DND-41 (cell line): ENCODE results near the gene RHOB.
"Not testable (repeated sequence)": the region's sequence is repeated elsewhere in the genome, so short reads cannot be mapped to it uniquely, and the experiment has no call there.

Source experiments
- ATAC-seq: fragments of 200-7000 bp; cut with Tn5 transposase; 3 replicates; pipeline ENCODE4 v1.9.1; 2021; ENCODE audit warnings: low read depth; ENCODE audit not compliant: insufficient read depth
- DNase-seq: peaks from one replicate; pipeline ENCODE4 v3.0.0-alpha.2; 2020
- H2AFZ ChIP-seq: 2 replicates; pipeline ENCODE4 v1.6.0; 2012; ENCODE audit warnings: low read depth, low read length
- H3K27ac ChIP-seq: 2 replicates; pipeline ENCODE4 v1.5.1; 2012; ENCODE audit warnings: low read length, inconsistent platforms
- H3K27me3 ChIP-seq: fragments of 200-600 bp; sonication (generic); 2 replicates; pipeline ENCODE4 v1.6.0; 2012; ENCODE audit warnings: low read length, mild to moderate bottlenecking, inconsistent platforms; ENCODE audit not compliant: insufficient read depth, poor library complexity
- H3K36me3 ChIP-seq: 2 replicates; pipeline ENCODE4 v1.5.1; 2012; ENCODE audit warnings: low read length, inconsistent platforms; ENCODE audit not compliant: insufficient read depth
- H3K4me1 ChIP-seq: 2 replicates; pipeline ENCODE4 v1.5.1; 2012; ENCODE audit warnings: mild to moderate bottlenecking, low read length; ENCODE audit not compliant: insufficient read depth
- H3K4me2 ChIP-seq: 2 replicates; pipeline ENCODE4 v1.6.0; 2012; ENCODE audit warnings: mild to moderate bottlenecking, moderate library complexity, low read length, inconsistent platforms; ENCODE audit not compliant: insufficient read depth
- H3K4me3 ChIP-seq, 2 experiments: fragments of 200-600 bp in 1 of 2; shearing (Covaris generic) in 1 of 2; 2 replicates each; pipeline ENCODE4 v1.5.1; 2012 to 2016; ENCODE audit warnings: inconsistent platforms in 2 of 2, low read length in 2 of 2, mild to moderate bottlenecking in 2 of 2, low read depth in 1 of 2, moderate library complexity in 1 of 2
- H3K79me2 ChIP-seq: 2 replicates; pipeline ENCODE4 v1.6.0; 2012; ENCODE audit warnings: low read length, inconsistent platforms; ENCODE audit not compliant: insufficient read depth
- H3K9ac ChIP-seq: 2 replicates; pipeline ENCODE4 v1.6.0; 2012; ENCODE audit warnings: low read depth, mild to moderate bottlenecking, inconsistent platforms, low read length, moderate library complexity
- H3K9me3 ChIP-seq: 2 replicates; pipeline ENCODE4 v1.5.1; 2012; ENCODE audit warnings: low read length, moderate library complexity, mild to moderate bottlenecking, inconsistent platforms; ENCODE audit not compliant: insufficient read depth, severe bottlenecking
- H4K20me1 ChIP-seq: 2 replicates; pipeline ENCODE4 v1.6.0; 2012; ENCODE audit warnings: low read length; ENCODE audit not compliant: insufficient read depth
- EZH2 ChIP-seq: IDR thresholded peaks from 3 replicates; pipeline ENCODE4 v1.6.1; 2012; ENCODE audit warnings: borderline replicate concordance, low read depth, mild to moderate bottlenecking, moderate library complexity, low read length, inconsistent platforms; ENCODE audit not compliant: severe bottlenecking
- TF ChIP-seq, protein P1 (sequence below): IDR thresholded peaks from 2 replicates; pipeline ENCODE4 v1.5.1; 2012; ENCODE audit warnings: borderline replicate concordance, low read length, moderate library complexity, mild to moderate bottlenecking; ENCODE audit not compliant: poor library complexity, severe bottlenecking; ENCODE audit errors: extremely low read depth

Gene RHOB

DNA sequence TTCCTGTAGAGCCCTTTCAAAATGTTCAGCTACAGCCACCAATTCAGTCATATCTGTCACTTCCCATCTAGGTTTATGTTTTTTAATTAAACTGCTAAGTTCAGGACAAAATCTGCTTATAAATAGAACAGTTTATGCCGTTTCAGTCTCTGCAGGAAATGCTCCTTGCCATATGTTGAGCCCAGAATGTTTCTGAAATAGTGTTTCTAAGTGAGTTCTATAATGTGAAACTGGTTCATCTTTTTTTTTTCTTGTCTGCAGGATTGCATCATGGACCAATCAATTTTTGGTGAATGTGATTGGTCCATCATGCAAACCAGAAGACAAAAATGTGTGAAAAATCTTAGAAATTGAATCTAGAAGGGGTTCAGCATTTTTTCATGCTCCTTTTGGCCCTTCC, 30.2 kb upstream of the RHOB start:
- Histone ChIP-seq H3K36me3 (no peaks in the 10 kb centered on the region), H3K9me3 (no peaks in the 10 kb centered on the region), H3K4me1 (no peaks in the 10 kb centered on the region), H2AFZ (no peak overlapping the region), H3K79me2 (no peaks in the 10 kb centered on the region), H3K4me3 (no peak overlapping the region), H4K20me1 (no peaks in the 10 kb centered on the region), H3K9ac (no peak overlapping the region), H3K27me3 (no peaks in the 10 kb centered on the region), H3K27ac (no peak overlapping the region), H3K4me2 (no peak overlapping the region)
- TF ChIP-seq, protein P1, sequence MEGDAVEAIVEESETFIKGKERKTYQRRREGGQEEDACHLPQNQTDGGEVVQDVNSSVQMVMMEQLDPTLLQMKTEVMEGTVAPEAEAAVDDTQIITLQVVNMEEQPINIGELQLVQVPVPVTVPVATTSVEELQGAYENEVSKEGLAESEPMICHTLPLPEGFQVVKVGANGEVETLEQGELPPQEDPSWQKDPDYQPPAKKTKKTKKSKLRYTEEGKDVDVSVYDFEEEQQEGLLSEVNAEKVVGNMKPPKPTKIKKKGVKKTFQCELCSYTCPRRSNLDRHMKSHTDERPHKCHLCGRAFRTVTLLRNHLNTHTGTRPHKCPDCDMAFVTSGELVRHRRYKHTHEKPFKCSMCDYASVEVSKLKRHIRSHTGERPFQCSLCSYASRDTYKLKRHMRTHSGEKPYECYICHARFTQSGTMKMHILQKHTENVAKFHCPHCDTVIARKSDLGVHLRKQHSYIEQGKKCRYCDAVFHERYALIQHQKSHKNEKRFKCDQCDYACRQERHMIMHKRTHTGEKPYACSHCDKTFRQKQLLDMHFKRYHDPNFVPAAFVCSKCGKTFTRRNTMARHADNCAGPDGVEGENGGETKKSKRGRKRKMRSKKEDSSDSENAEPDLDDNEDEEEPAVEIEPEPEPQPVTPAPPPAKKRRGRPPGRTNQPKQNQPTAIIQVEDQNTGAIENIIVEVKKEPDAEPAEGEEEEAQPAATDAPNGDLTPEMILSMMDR: no peak
- no peak for TF ChIP-seq EZH2
- DNase-seq (no peak), ATAC-seq (no peak)

DNA sequence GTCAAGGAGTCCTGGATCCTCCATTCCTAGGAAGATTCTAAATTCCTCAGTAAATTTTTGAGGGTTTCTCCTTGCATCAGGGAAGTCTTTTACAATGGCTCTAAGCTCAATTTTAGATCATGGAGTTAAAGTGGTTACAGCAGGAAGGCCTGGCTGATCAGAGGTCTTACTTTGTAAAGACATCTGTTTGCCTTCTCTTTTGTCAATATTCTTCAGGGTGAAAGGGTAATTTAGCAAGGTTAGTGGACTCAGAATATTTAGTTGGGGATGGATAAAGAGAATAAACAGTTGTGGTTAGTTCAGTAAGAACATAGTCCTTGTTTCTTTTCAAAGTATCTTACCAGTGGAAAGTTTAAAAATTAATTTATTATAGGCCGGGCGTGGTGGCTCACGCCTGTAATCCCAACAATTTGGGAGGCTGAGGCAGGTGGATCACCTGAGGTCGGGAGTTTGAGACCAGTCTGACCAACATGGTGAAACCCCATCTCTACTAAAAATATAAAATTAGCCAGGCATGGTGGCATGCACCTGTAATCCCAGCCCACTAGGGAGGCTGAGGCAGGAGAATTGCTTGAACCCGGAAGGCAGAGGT, 29.5 kb upstream of the RHOB start:
- H3K27me3 ChIP-seq, DNase-seq, H3K36me3 ChIP-seq, ATAC-seq, H3K9ac ChIP-seq, H3K4me1 ChIP-seq, H4K20me1 ChIP-seq, H3K4me3 ChIP-seq, H2AFZ ChIP-seq, H3K79me2 ChIP-seq, H3K9me3 ChIP-seq, H3K4me2 ChIP-seq, H3K27ac ChIP-seq: not testable (repeated sequence)

DNA sequence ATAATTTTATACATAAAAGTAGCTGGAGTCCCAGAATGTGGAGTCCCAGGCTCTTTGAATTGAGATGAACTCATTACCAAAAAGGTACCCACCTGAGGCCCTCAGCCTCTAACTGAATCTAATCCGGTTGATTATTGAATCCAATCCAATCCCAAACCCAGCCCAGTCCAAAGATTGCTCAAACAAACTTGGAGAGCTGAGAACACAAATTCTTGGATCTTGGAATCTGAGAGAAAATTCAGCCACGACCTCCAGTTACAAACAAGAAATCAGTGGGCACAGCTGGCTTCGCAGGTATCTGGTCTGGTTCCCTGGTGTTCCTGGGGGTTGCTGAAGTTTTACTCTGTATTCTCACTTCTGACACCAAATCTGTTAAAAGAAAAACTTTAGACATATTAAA, 28.4 kb upstream of the RHOB start:
- H3K27ac ChIP-seq: no peak overlapping the region
- DNase-seq: no peak
- H2AFZ ChIP-seq: no peak overlapping the region
- H3K4me3 ChIP-seq: no peak overlapping the region
- no peak for ATAC-seq
- no peaks in the 10 kb centered on the region for H3K79me2 ChIP-seq
- H3K9ac ChIP-seq: no peak overlapping the region
- H3K36me3 ChIP-seq: no peaks in the 10 kb centered on the region
- H3K27me3 ChIP-seq: peaks cover 7% of the 10 kb centered on the region
- no peaks in the 10 kb centered on the region for H3K4me1 ChIP-seq
- H4K20me1 ChIP-seq: no peaks in the 10 kb centered on the region
- TF ChIP-seq, protein P1: no peak
- no peak for TF ChIP-seq EZH2
- H3K4me2 ChIP-seq: no peak overlapping the region
- no peaks in the 10 kb centered on the region for H3K9me3 ChIP-seq

DNA sequence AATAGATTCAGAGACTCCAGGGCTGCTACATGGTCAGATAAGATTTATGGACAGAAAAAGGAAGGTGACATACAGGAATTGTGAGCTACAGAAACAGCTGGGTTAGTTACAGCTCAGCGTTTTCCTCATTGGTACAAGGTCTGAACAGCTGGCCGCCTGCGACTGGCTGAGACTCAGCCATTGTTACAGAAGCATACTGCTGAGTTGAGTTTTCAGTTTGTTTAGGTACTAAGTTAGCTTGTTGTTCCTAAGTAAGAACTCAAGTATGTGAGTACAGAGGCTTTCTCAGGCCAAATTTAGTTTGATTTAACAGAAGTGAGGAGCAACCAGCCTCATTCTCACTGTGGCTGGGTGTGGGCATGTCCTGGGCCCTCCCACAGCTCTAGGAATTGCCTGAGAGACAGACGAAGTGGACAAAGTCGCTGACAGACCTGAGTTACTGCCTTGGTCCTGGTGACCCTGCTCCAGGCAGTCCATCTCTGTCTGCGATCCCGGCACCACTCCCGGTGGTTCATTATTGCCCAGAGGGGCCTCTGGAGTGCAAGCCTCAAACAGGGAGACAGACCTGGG, 27.8 kb upstream of the RHOB start:
- Histone ChIP-seq H3K4me2 (no peak overlapping the region), H3K79me2 (no peaks in the 10 kb centered on the region), H3K4me1 (no peaks in the 10 kb centered on the region), H3K27me3 (peaks cover 7% of the 10 kb centered on the region), H2AFZ (no peak overlapping the region; the same call in 1 of the 2 replicates), H3K9ac (no peak overlapping the region), H3K4me3 (no peak overlapping the region), H3K27ac (no peak overlapping the region), H4K20me1 (no peaks in the 10 kb centered on the region), H3K36me3 (no peaks in the 10 kb centered on the region), H3K9me3 (no peaks in the 10 kb centered on the region)
- ATAC-seq: no peak
- TF ChIP-seq EZH2: no peak
- no peak for DNase-seq
